SJSA1 (cell line): ENCODE data around the gene MESP2. TPM values are rescaled to one million over a fixed set of nuclear protein-coding genes. Genes with fewer than 3 reads are reported as not detected.

ENCODE experiments used
- DNase-seq, 2 experiments: peaks; one replicate each; pipeline ENCODE4 v3.0.0-alpha.2; 2015 to 2020; ENCODE audit warnings: low spot score in 2 of 2, low read depth in 1 of 2
- H3K27ac ChIP-seq: fragments of 250-450 bp; sonication (Bioruptor Pico); 2 replicates; pipeline ENCODE4 v1.5.1; 2020; ENCODE audit warnings: mild to moderate bottlenecking, moderate library complexity
- H3K27me3 ChIP-seq: fragments of 250-450 bp; sonication (Bioruptor Pico); replicated peaks from 2 replicates; pipeline ENCODE4 v1.5.1; 2020; ENCODE audit warnings: mild to moderate bottlenecking, moderate library complexity
- H3K36me3 ChIP-seq: fragments of 250-450 bp; sonication (Bioruptor Pico); 2 replicates; pipeline ENCODE4 v1.5.1; 2020; ENCODE audit warnings: mild to moderate bottlenecking
- H3K4me1 ChIP-seq: fragments of 250-450 bp; sonication (Bioruptor Pico); replicated peaks from 2 replicates; pipeline ENCODE4 v1.6.1; 2021; ENCODE audit warnings: mild to moderate bottlenecking
- H3K4me3 ChIP-seq: fragments of 250-450 bp; sonication (Bioruptor Pico); 2 replicates; pipeline ENCODE4 v1.5.1; 2020; ENCODE audit warnings: mild to moderate bottlenecking
- H3K9me3 ChIP-seq: fragments of 250-450 bp; sonication (Bioruptor Pico); replicated peaks from 2 replicates; pipeline ENCODE4 v1.5.1; 2020; ENCODE audit warnings: mild to moderate bottlenecking
- total RNA-seq: library from RNA; depleted of rRNA; stranded (reverse); fragments of >200 nt; shearing (Covaris generic); gene quantifications from 2 replicates; pipeline ENCODE4 v1.2.3, GENCODE V29; 2014

MESP2 gene
- total RNA-seq, 1 experiment from 2014 or later: not detected

GRCh38 chr15:89790661-89791060 lies 14.5 kb downstream of the MESP2 start:
- DNase-seq: no peak
- H3K36me3 ChIP-seq: no peaks in the 10 kb centered on the region
- no peaks in the 10 kb centered on the region for H3K9me3 ChIP-seq
- no peaks in the 10 kb centered on the region for H3K27me3 ChIP-seq
- no peak overlapping the region for H3K4me3 ChIP-seq
- H3K4me1 ChIP-seq: peaks cover 7% of the 10 kb centered on the region
- no peak overlapping the region for H3K27ac ChIP-seq

- Histone ChIP-seq H3K4me1 (peaks cover 7% of the 10 kb centered on the region), H3K4me3 (no peak overlapping the region), H3K27me3 (no peaks in the 10 kb centered on the region), H3K27ac (no peak overlapping the region), H3K36me3 (0 out of 2 replicates have a peak, but pooled peaks cover 3% of the 10 kb centered on the region), H3K9me3 (no peaks in the 10 kb centered on the region)
- no peak for DNase-seq
Measured at GRCh38 chr15:89792106-89792805, 16.1 kb downstream of the MESP2 start.

- H3K4me3 ChIP-seq: no peak overlapping the region
- peak in 1 of 2 experiments; percentile 23 for DNase-seq
- peaks cover 7% of the 10 kb centered on the region for H3K4me1 ChIP-seq
- H3K9me3 ChIP-seq: no peaks in the 10 kb centered on the region
- peaks cover 3% of the 10 kb centered on the region; the same call in 1 of the 2 replicates for H3K36me3 ChIP-seq
- no peak overlapping the region for H3K27ac ChIP-seq
- no peaks in the 10 kb centered on the region for H3K27me3 ChIP-seq
Measured at GRCh38 chr15:89794627-89795241, 18.6 kb downstream of the MESP2 start.

GRCh38 chr15:89795996-89796395 lies 19.9 kb downstream of the MESP2 start:
- peaks cover 7% of the 10 kb centered on the region for H3K4me1 ChIP-seq
- no peak overlapping the region for H3K4me3 ChIP-seq
- no peaks in the 10 kb centered on the region for H3K27me3 ChIP-seq
- no peak overlapping the region for H3K27ac ChIP-seq
- DNase-seq: no peak
- peaks cover 3% of the 10 kb centered on the region; the same call in 1 of the 2 replicates for H3K36me3 ChIP-seq
- no peaks in the 10 kb centered on the region for H3K9me3 ChIP-seq

GRCh38 chr15:89797678-89798201 lies 21.6 kb downstream of the MESP2 start:
- Histone ChIP-seq H3K36me3 (peaks cover 3% of the 10 kb centered on the region; the same call in 1 of the 2 replicates), H3K4me3 (no peak overlapping the region), H3K27me3 (no peaks in the 10 kb centered on the region), H3K27ac (no peak overlapping the region), H3K4me1 (peaks cover 7% of the 10 kb centered on the region), H3K9me3 (no peaks in the 10 kb centered on the region)
- DNase-seq: no peak

- H3K36me3 ChIP-seq: peaks cover 3% of the 10 kb centered on the region; the same call in 1 of the 2 replicates
- no peak overlapping the region for H3K4me3 ChIP-seq
- peaks cover 7% of the 10 kb centered on the region for H3K4me1 ChIP-seq
- DNase-seq: no peak
- no peaks in the 10 kb centered on the region for H3K9me3 ChIP-seq
- no peaks in the 10 kb centered on the region for H3K27me3 ChIP-seq
- no peak overlapping the region for H3K27ac ChIP-seq
Measured at GRCh38 chr15:89799011-89799911, 23.1 kb downstream of the MESP2 start.

- no peak overlapping the region for H3K4me3 ChIP-seq
- no peak for DNase-seq
- H3K9me3 ChIP-seq: no peaks in the 10 kb centered on the region
- no peaks in the 10 kb centered on the region for H3K27me3 ChIP-seq
- H3K36me3 ChIP-seq: peaks cover 3% of the 10 kb centered on the region; the same call in 1 of the 2 replicates
- no peak overlapping the region for H3K27ac ChIP-seq
- H3K4me1 ChIP-seq: peaks cover 2% of the 10 kb centered on the region
Measured at GRCh38 chr15:89799918-89800498, 23.9 kb downstream of the MESP2 start.

GRCh38 chr15:89801471-89802195 lies 25.5 kb downstream of the MESP2 start:
- Histone ChIP-seq H3K36me3 (peaks cover 3% of the 10 kb centered on the region; the same call in 1 of the 2 replicates), H3K9me3 (no peaks in the 10 kb centered on the region), H3K4me3 (no peak overlapping the region), H3K4me1 (no peaks in the 10 kb centered on the region), H3K27me3 (no peaks in the 10 kb centered on the region), H3K27ac (no peak overlapping the region)
- no peak for DNase-seq

- no peaks in the 10 kb centered on the region for H3K9me3 ChIP-seq
- no peaks in the 10 kb centered on the region for H3K27me3 ChIP-seq
- no peak for DNase-seq
- no peak overlapping the region for H3K4me3 ChIP-seq
- H3K36me3 ChIP-seq: no peaks in the 10 kb centered on the region; the same call in 1 of the 2 replicates
- no peak overlapping the region for H3K27ac ChIP-seq
- no peaks in the 10 kb centered on the region for H3K4me1 ChIP-seq
Measured at GRCh38 chr15:89802231-89802928, 26.2 kb downstream of the MESP2 start.

GRCh38 chr15:89802986-89803824 lies 27.1 kb downstream of the MESP2 start:
- no peaks in the 10 kb centered on the region for H3K36me3 ChIP-seq
- DNase-seq: no peak
- no peaks in the 10 kb centered on the region for H3K9me3 ChIP-seq
- H3K27me3 ChIP-seq: no peaks in the 10 kb centered on the region
- H3K4me1 ChIP-seq: no peaks in the 10 kb centered on the region
- no peak overlapping the region for H3K27ac ChIP-seq
- no peak overlapping the region for H3K4me3 ChIP-seq

GRCh38 chr15:89803941-89804800 lies 28.0 kb downstream of the MESP2 start:
- no peak overlapping the region for H3K4me3 ChIP-seq
- no peaks in the 10 kb centered on the region for H3K9me3 ChIP-seq
- no peak overlapping the region for H3K27ac ChIP-seq
- H3K27me3 ChIP-seq: no peaks in the 10 kb centered on the region
- peaks cover 4% of the 10 kb centered on the region for H3K4me1 ChIP-seq
- peak in 1 of 2 experiments; percentile 41 for DNase-seq
- no peaks in the 10 kb centered on the region for H3K36me3 ChIP-seq
